IgD-negative memory B cell (primary cell): ENCODE results near the gene PARL. TPM values are rescaled to one million over a fixed set of nuclear protein-coding genes. Genes with fewer than 3 reads are reported as not detected.
A peak's percentile ranks its signal among the peaks of the same experiment; 100 is the strongest.

ENCODE experiments used
- H3K27ac Mint-ChIP-seq, 3 donors: one replicate each; pipeline ENCODE4 v1.8.0; 2020 to 2022; ENCODE audit warnings: mild to moderate bottlenecking in 3 of 3, mixed read lengths in 3 of 3, moderate library complexity in 1 of 3
- H3K27me3 Mint-ChIP-seq: one replicate; pipeline ENCODE4 v1.8.0; 2021; ENCODE audit warnings: mixed read lengths
- H3K36me3 Mint-ChIP-seq: one replicate; pipeline ENCODE4 v1.8.0; 2020; ENCODE audit warnings: mild to moderate bottlenecking, mixed read lengths
- H3K4me1 Mint-ChIP-seq, 3 donors: one replicate each; pipeline ENCODE4 v1.8.0; 2020 to 2022; ENCODE audit warnings: mixed read lengths in 3 of 3, mild to moderate bottlenecking in 1 of 3
- H3K4me3 Mint-ChIP-seq, 4 donors: one replicate each; pipeline ENCODE4 v1.8.0; 2020 to 2022; ENCODE audit warnings: mild to moderate bottlenecking in 4 of 4, mixed read lengths in 4 of 4, moderate library complexity in 3 of 4
- H3K9me3 Mint-ChIP-seq, 3 donors: one replicate each; pipeline ENCODE4 v1.8.0; 2020 to 2021; ENCODE audit warnings: mixed read lengths in 3 of 3, mild to moderate bottlenecking in 1 of 3
- polyA plus RNA-seq: library from polyadenylated mRNA; unstranded; fragments of 300-500 nt; fragmentation: Illumina TruSeq; gene quantifications from one replicate; pipeline ENCODE4 v1.2.3, GENCODE V29; 2021

The PARL gene
- polyA plus RNA-seq, 1 donor from 2014 or later, result 95.3 TPM

DNA sequence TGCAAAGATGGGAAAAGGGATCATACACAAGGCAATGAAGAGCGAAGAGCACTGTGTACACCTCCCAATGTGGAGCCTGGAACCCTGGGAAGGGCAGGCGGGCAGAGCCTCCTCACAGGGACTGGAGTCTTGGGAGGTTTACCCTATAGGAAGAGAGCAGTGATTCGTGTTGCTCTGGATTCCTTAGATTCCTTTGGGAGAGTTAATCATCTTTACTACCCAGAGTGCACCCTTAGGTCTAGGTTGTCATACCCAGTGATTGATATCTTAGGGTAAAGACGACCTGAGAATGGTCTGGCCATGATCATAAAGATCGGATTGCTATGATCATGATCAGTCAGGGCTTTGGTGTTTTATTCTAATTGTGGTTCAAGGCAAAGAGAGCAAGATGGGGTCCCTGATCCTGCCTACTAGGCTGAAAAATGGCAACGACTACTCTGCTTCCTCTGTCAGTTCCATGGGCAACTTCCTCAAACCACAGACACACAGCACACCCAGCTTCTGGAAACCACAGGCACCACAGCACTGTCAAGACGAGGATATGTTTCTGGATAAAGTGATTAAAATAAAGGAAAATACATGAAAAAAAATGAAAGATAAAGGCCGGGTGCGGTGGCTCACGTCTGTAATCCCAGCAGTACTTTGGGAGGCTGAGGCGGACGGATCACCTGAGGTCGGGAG is 38.9 kb downstream of the PARL start:
- Mint-ChIP-seq H3K27ac (no peak overlapping the region), H3K4me3 (no peak overlapping the region), H3K36me3 (peaks cover 3% of the 10 kb centered on the region), H3K9me3 (no peaks in the 10 kb centered on the region), H3K27me3 (no peaks in the 10 kb centered on the region), H3K4me1 (no peaks in the 10 kb centered on the region)

DNA sequence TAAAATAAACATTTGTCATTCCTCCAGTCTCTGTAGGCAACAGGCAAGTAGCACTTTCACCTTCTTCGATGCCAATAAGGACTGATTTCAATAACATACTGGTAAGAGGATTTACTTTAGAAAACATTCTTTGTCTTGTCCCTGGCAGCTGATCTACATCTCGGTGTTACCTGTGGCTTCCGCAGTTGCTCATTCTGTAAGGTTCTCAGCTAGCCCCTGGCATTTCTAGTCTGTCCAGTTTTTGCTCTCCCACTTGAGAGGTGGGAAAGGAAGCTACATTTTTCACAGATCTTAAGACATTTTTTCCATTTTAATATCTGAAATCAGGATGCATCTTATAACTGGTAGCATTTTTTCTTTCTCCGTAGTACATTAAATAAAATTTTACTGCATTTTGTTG is 39.6 kb downstream of the PARL start:
- H3K27me3 Mint-ChIP-seq, result no peaks in the 10 kb centered on the region
- peaks cover 5% of the 10 kb centered on the region for H3K36me3 Mint-ChIP-seq
- H3K4me3 Mint-ChIP-seq, result no peak overlapping the region
- no peaks in the 10 kb centered on the region for H3K4me1 Mint-ChIP-seq
- no peak overlapping the region for H3K27ac Mint-ChIP-seq
- no peaks in the 10 kb centered on the region for H3K9me3 Mint-ChIP-seq

DNA sequence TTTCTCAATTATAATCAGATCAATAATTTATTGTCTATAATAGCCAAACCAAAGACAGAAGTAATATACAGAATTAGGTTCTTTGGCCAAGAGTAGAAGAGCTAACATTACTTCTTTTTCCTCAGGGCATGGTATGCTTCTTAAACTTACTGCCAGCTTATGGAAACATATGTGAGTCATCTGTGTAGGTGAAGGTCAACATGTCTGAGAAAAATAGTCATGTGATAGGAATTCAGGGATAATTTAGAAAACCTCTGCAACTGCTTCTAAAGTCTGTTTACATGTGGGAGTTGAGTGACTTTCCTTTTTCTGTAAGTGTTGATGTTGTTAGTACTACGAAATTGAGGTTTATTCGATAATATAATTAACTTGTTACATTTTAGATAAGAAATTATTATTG is 40.1 kb downstream of the PARL start:
- Mint-ChIP-seq H3K36me3 (peaks cover 7% of the 10 kb centered on the region), H3K4me3 (no peak overlapping the region), H3K4me1 (no peaks in the 10 kb centered on the region), H3K27ac (no peak overlapping the region), H3K9me3 (no peaks in the 10 kb centered on the region), H3K27me3 (no peaks in the 10 kb centered on the region)

DNA sequence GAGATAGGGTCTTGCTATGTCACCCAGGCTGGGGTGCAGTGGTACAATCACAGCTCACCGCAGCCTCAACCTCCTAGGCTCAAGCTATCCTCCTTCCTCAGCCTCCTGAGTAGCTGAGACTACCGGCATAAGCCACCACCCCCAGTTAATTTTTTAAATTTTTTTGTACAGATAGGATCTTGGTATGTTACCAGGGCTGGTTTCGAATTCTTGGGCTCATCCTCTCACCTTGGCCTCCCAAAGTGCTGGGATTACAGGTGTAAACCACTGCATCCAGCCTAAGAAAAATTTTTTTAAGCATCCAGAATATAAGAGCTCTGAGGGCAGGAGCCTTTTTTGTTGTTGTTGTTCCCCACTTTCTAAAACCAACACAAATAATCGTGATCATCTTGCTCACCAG is 44.9 kb downstream of the PARL start:
- H3K27ac Mint-ChIP-seq, result no peak overlapping the region
- H3K4me1 Mint-ChIP-seq, result no peaks in the 10 kb centered on the region
- H3K9me3 Mint-ChIP-seq, result no peaks in the 10 kb centered on the region
- H3K4me3 Mint-ChIP-seq, result no peak overlapping the region
- H3K27me3 Mint-ChIP-seq, result no peaks in the 10 kb centered on the region
- peaks cover 6% of the 10 kb centered on the region for H3K36me3 Mint-ChIP-seq

DNA sequence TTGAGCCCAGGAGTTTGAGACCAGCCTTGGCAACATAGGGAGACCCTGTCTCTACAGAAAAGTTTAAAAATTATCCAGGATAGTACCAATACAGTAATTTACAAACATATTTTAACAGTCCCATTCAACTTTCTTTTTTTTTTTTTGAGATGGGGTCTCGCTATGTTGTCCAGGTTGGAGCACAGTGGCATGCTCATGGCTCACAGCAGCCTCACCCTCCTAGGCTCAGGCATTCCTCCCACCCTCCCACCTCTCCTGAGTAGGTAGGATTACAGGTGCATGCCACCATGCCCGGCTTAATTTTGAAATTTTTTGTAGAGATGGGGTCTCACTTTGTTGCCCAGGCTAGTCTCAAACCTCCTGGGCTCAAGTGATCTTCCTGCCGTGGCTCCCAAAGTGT is 46.8 kb downstream of the PARL start:
- H3K9me3 Mint-ChIP-seq, result no peaks in the 10 kb centered on the region
- H3K4me1 Mint-ChIP-seq, result no peaks in the 10 kb centered on the region
- H3K4me3 Mint-ChIP-seq, result no peak overlapping the region
- H3K36me3 Mint-ChIP-seq, result peaks cover 11% of the 10 kb centered on the region
- H3K27ac Mint-ChIP-seq, result peak overlapping the region in 1 of 3 donors; percentile 11
- H3K27me3 Mint-ChIP-seq, result no peaks in the 10 kb centered on the region

DNA sequence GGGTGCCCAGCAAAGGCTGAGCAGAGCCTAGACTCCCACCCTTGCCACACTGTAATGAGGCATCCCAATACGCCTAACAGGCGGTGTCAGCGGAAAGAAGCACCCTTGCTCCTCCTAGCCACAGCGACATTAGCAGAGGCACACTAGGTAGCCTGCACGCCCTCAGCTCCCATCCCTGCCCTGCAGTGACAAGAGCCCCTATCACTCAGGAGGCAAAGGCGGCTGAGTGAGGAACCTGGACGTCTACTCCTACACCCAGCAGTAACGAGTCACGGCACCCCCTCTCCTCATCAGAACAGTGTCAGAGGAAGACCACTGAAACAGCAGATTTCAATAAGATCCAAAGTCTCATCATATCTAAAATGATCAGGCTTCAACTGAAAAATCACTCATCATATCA is 47.3 kb downstream of the PARL start:
- Mint-ChIP-seq H3K27me3 (no peaks in the 10 kb centered on the region), H3K27ac (no peak overlapping the region), H3K4me3 (no peak overlapping the region), H3K36me3 (peaks cover 11% of the 10 kb centered on the region), H3K4me1 (no peaks in the 10 kb centered on the region), H3K9me3 (no peaks in the 10 kb centered on the region)

DNA sequence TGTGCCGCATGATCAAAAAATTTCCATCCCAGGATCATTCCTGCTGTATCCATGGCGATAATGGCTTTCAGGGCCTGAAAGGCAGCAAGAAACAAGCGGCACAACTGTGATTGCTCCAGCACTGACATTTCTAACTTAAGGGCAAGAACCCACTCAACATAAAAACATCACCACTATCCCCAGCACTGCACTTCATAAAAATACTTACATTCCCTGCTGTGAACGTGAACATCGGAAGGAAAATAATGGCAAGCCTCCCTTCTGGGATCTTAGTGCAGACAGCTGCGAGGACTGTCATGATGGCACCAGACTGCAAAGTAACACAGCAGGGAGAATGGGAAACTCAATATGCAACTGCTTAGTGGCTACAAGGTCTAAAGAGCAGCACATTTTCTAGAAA is 51.2 kb downstream of the PARL start:
- H3K27me3 Mint-ChIP-seq, result no peaks in the 10 kb centered on the region
- no peaks in the 10 kb centered on the region for H3K4me1 Mint-ChIP-seq
- no peaks in the 10 kb centered on the region for H3K9me3 Mint-ChIP-seq
- H3K27ac Mint-ChIP-seq, result peak overlapping the region in 1 of 3 donors; percentile 16
- no peak overlapping the region for H3K4me3 Mint-ChIP-seq
- peaks cover 7% of the 10 kb centered on the region for H3K36me3 Mint-ChIP-seq

DNA sequence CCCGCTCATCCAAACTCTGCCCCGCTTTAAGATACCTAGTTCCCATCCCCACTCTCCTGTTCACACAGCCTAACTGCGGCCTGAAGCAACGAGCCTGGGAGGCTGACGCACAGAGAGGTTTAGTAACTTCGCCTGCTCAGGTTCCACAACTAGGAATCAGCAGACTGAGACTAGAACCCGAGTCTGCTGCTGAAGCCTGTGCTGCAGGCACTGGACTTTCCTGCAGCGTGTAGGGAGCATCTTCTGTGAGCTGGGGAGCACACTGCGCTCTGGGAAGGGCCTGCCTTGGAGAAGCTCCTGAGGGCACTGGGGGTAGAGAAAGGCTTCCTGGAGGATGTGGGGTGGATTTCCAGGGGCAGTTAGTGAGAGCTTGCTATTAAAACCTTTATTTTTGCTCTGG is 54.5 kb downstream of the PARL start:
- H3K9me3 Mint-ChIP-seq, result no peaks in the 10 kb centered on the region
- peaks cover 5% of the 10 kb centered on the region for H3K36me3 Mint-ChIP-seq
- peaks cover 0 to 3% (median 2%) of the 10 kb centered on the region in 3 donors for H3K4me1 Mint-ChIP-seq
- H3K27ac Mint-ChIP-seq, result no peak overlapping the region
- H3K4me3 Mint-ChIP-seq, result no peak overlapping the region
- no peaks in the 10 kb centered on the region for H3K27me3 Mint-ChIP-seq

DNA sequence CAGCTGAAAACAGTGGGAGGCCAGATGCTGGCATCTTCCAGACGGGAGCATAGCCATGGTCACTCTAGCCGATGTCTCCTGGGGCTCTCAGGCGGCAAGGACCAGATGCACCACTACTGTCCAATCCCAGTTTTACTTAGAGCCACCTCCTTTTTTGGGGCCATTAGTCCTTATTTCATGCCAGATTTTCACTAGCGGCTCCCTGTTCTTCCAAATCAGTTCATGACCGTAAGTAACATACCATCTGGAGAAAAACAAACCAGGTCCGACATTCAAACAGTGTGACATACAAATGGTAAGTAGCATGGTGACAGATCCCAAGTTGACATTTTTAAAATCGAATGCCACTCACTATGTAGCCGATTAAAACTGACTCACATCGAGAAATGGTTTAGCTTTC is 55.2 kb downstream of the PARL start:
- Mint-ChIP-seq H3K4me3 (peak overlapping the region in 1 of 4 donors; percentile 18), H3K4me1 (peaks cover 0 to 5% (median 3%) of the 10 kb centered on the region in 3 donors), H3K27me3 (peaks cover under 1% of the 10 kb centered on the region), H3K9me3 (no peaks in the 10 kb centered on the region), H3K27ac (no peak overlapping the region), H3K36me3 (peaks cover 5% of the 10 kb centered on the region)

DNA sequence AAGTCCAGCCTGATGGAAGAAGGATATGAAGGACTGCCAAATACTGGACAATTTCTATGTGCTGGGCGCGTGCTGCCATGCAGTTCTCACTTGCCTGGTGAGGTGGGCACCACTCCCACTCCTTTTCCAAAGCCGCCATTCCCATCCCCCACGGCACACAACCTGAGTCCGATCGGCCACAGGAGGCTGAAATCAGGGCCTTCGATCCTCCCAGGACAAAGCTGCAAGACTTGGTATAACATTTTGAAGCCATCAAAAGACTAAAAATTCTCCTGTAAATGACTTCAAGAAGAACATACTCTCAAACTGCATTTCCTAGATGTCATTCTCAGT is 56.2 kb downstream of the PARL start:
- Mint-ChIP-seq H3K9me3 (no peaks in the 10 kb centered on the region), H3K27me3 (peaks cover 7% of the 10 kb centered on the region), H3K4me3 (peak overlapping the region in 2 of 4 donors; percentile 15 to 45), H3K36me3 (peaks cover 2% of the 10 kb centered on the region), H3K27ac (peak overlapping the region in 1 of 3 donors; percentile 9), H3K4me1 (peaks cover 5 to 12% (median 11%) of the 10 kb centered on the region in 3 donors)

DNA sequence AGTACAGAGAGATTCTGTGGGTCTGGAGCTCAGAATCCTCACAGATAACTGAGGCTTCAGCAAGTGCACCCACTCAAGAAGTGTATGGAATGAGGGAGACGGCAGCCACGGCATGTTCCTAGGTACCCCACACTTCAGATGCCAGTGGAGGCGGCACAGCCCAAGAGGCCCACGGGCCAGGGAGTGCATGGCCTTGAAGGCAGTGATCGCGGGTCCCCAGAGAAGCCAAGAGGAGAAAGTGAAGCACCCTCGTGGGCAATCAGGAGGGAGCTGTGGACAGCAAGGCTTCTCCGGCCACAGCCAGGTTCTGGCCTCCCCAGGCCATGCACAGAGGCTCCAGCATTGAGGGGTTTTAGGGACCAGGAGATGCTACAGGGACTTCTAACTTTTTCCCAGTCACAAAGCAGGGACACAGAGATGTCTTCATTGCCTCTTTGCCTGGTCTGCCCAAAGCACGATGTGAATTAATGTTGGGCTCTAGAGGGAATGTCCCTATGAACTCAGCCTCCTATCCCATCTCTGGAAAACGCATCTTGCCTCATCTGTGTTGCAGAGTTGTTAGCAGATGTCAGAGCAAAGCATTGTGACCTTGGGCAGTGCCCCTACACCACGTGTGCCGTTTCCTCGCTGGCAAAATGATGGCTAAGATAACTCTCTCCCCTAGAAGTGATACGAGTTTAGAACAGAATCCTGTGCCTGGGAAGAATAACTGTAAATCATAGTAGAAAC is 56.7 kb downstream of the PARL start:
- H3K4me1 Mint-ChIP-seq, result peaks cover 5 to 12% (median 11%) of the 10 kb centered on the region in 3 donors
- H3K9me3 Mint-ChIP-seq, result no peaks in the 10 kb centered on the region
- H3K4me3 Mint-ChIP-seq, result peak overlapping the region in 1 of 4 donors; percentile 45
- H3K27me3 Mint-ChIP-seq, result peaks cover 7% of the 10 kb centered on the region
- H3K36me3 Mint-ChIP-seq, result no peaks in the 10 kb centered on the region
- H3K27ac Mint-ChIP-seq, result peak overlapping the region in 1 of 3 donors; percentile 9

DNA sequence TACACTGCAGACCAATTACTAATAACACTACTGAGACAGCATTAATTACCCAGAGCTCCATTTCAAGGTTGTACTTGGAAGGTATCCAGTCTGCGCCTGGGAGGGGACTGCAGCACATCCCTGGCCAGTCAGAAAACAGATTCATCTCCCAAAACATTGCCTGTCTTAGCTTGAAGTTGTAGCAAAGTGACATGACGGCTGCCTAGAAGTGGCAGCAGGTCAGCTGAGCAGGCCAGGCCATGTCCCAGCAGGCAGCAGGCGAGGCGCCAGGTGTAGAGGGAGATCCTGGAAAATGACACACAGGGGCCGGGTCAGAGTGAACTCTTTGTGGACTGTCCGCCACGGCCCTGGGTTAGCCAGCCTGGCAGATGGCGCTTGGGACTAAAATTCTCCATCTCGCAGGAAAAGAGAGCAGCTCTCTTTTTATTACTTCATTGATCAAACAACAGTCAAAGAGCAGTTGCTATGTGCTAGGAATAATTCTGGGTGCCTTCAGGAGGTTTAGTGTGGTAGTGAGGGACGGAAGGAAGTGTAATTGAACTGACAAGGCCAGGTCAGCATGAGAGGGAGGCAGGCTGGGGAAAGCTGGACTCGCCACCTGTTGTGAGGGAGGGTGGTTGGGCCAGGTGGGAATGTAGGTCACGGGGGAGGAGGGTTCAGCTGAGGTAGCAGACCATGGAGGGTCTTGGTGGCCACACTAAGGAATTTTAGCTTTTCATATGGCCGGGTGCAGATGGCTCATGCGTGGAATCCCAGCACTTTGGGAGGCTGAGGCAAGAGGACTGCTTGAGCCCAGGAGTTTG is 58.0 kb downstream of the PARL start:
- peaks cover 5 to 12% (median 11%) of the 10 kb centered on the region in 3 donors for H3K4me1 Mint-ChIP-seq
- H3K36me3 Mint-ChIP-seq, result no peaks in the 10 kb centered on the region
- no peaks in the 10 kb centered on the region for H3K9me3 Mint-ChIP-seq
- H3K4me3 Mint-ChIP-seq, result peak overlapping the region; percentile 80 to 87 (median 84)
- H3K27me3 Mint-ChIP-seq, result peaks cover 7% of the 10 kb centered on the region
- H3K27ac Mint-ChIP-seq, result peak overlapping the region in 2 of 3 donors; percentile 22 to 39

DNA sequence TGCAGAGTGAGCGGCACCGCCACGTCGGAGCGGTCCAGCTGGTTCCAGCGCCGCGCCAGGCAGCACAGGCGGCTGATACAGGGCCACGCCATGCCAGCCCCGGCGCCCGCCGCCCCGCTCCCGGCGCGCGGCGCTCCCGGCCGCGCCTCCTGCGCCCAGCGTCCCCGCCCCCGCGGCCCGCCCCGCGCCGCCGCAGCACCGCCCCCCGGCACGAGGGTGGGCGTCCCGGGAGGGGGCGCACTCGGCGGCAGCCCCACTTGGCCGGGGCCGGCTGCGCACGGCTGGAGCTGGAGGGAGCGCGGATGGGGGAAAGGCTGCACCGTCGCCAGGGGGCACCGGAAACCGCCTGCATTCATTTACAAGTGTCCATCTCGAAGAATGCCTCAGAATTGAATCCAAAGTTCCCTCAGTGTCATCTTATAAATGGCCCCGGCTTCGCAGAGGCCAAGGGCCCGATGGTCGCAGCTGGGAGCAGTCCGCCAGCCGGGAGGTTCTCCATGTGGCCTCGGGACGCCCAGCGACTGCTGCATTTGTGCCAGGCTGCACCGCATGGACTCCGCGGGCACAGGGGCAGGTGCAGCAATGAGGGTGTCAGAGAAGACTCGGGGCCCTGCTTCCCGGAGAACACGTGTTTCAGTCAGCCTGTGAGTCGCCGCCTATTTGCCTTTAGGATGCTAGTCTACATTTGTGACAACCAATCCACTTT is 59.1 kb downstream of the PARL start, which contains the start of gene MAP6D1:
MAP6D1 (minus strand) TSS at position 122 of the 706 bp plus-strand sequence; CDS start at position 92, 30 bp downstream.
- Mint-ChIP-seq H3K27ac (peak within 1 kb of the TSS in 1 of 3 donors; percentile 39), H3K36me3 (no peaks in the 10 kb centered on the region), H3K27me3 (peaks cover 7% of the 10 kb centered on the region), H3K4me1 (peaks cover 5 to 12% (median 11%) of the 10 kb centered on the region in 3 donors), H3K9me3 (no peaks in the 10 kb centered on the region), H3K4me3 (peak within 1 kb of the TSS; percentile 80 to 89 (median 87))

DNA sequence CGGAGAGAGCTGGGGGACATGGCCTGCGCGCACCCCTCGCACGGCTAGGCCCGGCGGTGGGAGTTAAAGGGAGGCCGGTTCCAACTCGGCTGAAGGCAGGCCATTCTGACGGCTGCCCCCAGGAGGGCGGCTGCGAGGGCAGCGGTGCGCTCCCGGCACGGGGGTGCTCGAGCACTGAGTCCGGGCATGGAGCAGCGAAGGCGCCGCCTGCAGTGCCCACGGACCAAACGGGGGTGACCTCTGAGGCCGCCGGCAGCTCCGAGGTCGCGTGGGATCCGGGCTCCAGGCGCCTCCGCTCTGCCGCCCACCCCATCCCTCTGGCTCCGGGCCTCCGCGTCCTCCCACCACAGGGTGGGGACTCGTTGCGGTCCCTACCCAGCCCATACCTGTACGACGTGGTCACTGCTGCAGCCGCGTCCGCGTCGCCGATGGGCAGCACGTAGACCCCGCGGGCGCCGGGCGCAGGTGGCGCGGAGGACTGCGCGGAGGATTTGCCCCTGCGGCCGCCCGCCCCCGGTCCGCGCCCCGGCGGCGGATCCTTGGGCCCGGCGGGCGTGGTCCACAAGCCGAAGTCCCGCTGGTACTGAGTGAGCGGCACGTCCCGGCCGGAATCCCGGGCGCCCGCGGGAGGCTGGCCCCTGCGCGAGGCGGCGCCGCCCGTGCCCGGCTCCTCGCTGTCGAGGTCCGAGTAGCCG is 59.8 kb downstream of the PARL start:
- H3K4me3 Mint-ChIP-seq, result peak overlapping the region; percentile 77 to 89 (median 84)
- peaks cover 7% of the 10 kb centered on the region for H3K27me3 Mint-ChIP-seq
- no peaks in the 10 kb centered on the region for H3K36me3 Mint-ChIP-seq
- peaks cover 5 to 12% (median 11%) of the 10 kb centered on the region in 3 donors for H3K4me1 Mint-ChIP-seq
- no peak overlapping the region for H3K27ac Mint-ChIP-seq
- H3K9me3 Mint-ChIP-seq, result no peaks in the 10 kb centered on the region
